Liver (tissue), 3 donors: ENCODE results near the gene RALGPS1.

Experiments used
- ATF3 ChIP-seq: IDR thresholded peaks from 2 replicates; pipeline ENCODE4 v1.6.1; 2016; ENCODE audit warnings: antibody characterized with exemption
- CTCF ChIP-seq: fragments of 150-350 bp; IDR thresholded peaks from 2 replicates; pipeline ENCODE4 v1.5.1; 2017; ENCODE audit warnings: improper control_type of control experiment, low read depth, low read length; ENCODE audit not compliant: missing input control
- EGR1 ChIP-seq, 2 donors: IDR thresholded peaks; 2 replicates each; pipeline ENCODE4 v1.6.1; 2016 to 2018; ENCODE audit warnings: antibody characterized with exemption in 2 of 2, low read depth in 2 of 2
- FOXA1 ChIP-seq: IDR thresholded peaks from 2 replicates; pipeline ENCODE4 v1.6.1; 2016; ENCODE audit warnings: antibody characterized with exemption
- JUND ChIP-seq, 2 donors: IDR thresholded peaks; 2 replicates each; pipeline ENCODE4 v1.6.1; 2016; ENCODE audit warnings: antibody characterized with exemption in 2 of 2
- MAX ChIP-seq: IDR thresholded peaks from 2 replicates; pipeline ENCODE4 v1.6.1; 2016; ENCODE audit warnings: antibody characterized with exemption
- RAD21 ChIP-seq, 2 donors: IDR thresholded peaks; 2 replicates each; pipeline ENCODE4 v1.6.1; 2016; ENCODE audit warnings: antibody characterized with exemption in 2 of 2, mild to moderate bottlenecking in 2 of 2
- REST ChIP-seq: IDR thresholded peaks from 2 replicates; pipeline ENCODE4 v1.6.1; 2016; ENCODE audit warnings: antibody characterized with exemption, mild to moderate bottlenecking
- SP1 ChIP-seq: IDR thresholded peaks from 2 replicates; pipeline ENCODE4 v1.6.1; 2018; ENCODE audit warnings: antibody characterized with exemption, mild to moderate bottlenecking
- TAF1 ChIP-seq: conservative IDR thresholded peaks from 2 replicates; pipeline ENCODE4 v1.6.1; 2016; ENCODE audit warnings: antibody characterized with exemption, mild to moderate bottlenecking
- donor health status: healthy.
- donor health status: healthy.

- TF ChIP-seq CTCF (no peak), TAF1 (no peak), JUND (IDR thresholded peaks at IDR 0.05) (no peak), MAX (no peak), RAD21 (IDR thresholded peaks at IDR 0.05) (no peak), SP1 (no peak), FOXA1 (no peak), REST (no peak), ATF3 (no peak), EGR1 (IDR thresholded peaks at IDR 0.05; ENCODE audit: low read depth in 2 of 2) (no peak)
These were observed 258.5 kb downstream of the RALGPS1 start for GRCh38 chr9:127173063-127173462.
